GM12878 (cell line): ENCODE measurements around the gene RIPOR3. TPM values are rescaled to one million over a fixed set of nuclear protein-coding genes. Genes with fewer than 3 reads are reported as not detected.

ENCODE experiments used
- ATAC-seq: fragments of 200-7000 bp; cut with Tn5 transposase; 3 replicates; pipeline ENCODE4 v1.9.1; 2020; ENCODE audit warnings: mild to moderate bottlenecking, moderate library complexity
- BruUV-seq: library from RNA; stranded (reverse); fragments of 400-500 nt; replicated peaks from 2 replicates; lab custom pipeline; 2021; lab: Mats Ljungman, UMichigan
- CTCF ChIA-PET: fragments of 300-600 bp; sonication (Branson Sonifier 250); formaldehyde crosslinking; extraction: SDS; loops from one replicate; lab custom pipeline; 2021; ENCODE audit warnings: inconsistent platforms; lab: Yijun Ruan, JAX
- POLR2A ChIA-PET: fragments of 350-600 bp; formaldehyde crosslinking; extraction: SDS; loops from one replicate; lab custom pipeline; 2021; ENCODE audit warnings: inconsistent platforms; lab: Charles Lee
- RAD21 ChIA-PET: fragments of 300-600 bp; sonication (Branson Sonifier 250); formaldehyde crosslinking; loops from one replicate; lab custom pipeline; 2023; ENCODE audit warnings: antibody characterized with exemption; ENCODE audit not compliant: unreplicated experiment; lab: Charles Lee
- SMC1A ChIA-PET: fragments of 300-600 bp; sonication (Branson Sonifier 250); formaldehyde crosslinking; loops from one replicate; lab custom pipeline; 2023; ENCODE audit not compliant: unreplicated experiment, uncharacterized antibody; lab: Charles Lee
- DNase-seq: peaks from one replicate; pipeline ENCODE4 v3.0.0-alpha.2; 2011; ENCODE audit warnings: low read depth, low spot score
- FAIRE-seq: peaks from 3 replicates; lab custom pipeline; 2011; peaks lifted over from hg19 to GRCh38; lab: Jason Lieb, UNC
- H2AFZ ChIP-seq: 2 replicates; pipeline ENCODE4 v1.6.0; 2011; ENCODE audit warnings: low read depth, low read length, control low read depth; ENCODE audit not compliant: control insufficient read depth
- H3K27ac ChIP-seq: 2 replicates; pipeline ENCODE4 v1.5.1; 2011; ENCODE audit warnings: control low read depth; ENCODE audit not compliant: control insufficient read depth, insufficient read depth
- H3K27me3 ChIP-seq, 2 experiments: replicated peaks in 1 of 2; 2 replicates each; pipeline versions ENCODE4 v1.6.0 to v1.6.1; 2011; ENCODE audit warnings: low read length in 1 of 2; ENCODE audit not compliant: control insufficient read depth in 2 of 2, insufficient read depth in 2 of 2
- H3K36me3 ChIP-seq, 2 experiments: 2 replicates each; pipeline ENCODE4 v1.5.1; 2011; ENCODE audit warnings: low read length in 1 of 2; ENCODE audit not compliant: control insufficient read depth in 2 of 2, insufficient read depth in 2 of 2
- H3K4me1 ChIP-seq: 2 replicates; pipeline ENCODE4 v1.6.1; 2011; ENCODE audit warnings: mild to moderate bottlenecking, low read length, moderate library complexity, mixed read lengths; ENCODE audit not compliant: control insufficient read depth, insufficient read depth
- H3K4me2 ChIP-seq: 2 replicates; pipeline ENCODE4 v1.6.0; 2011; ENCODE audit warnings: control low read depth; ENCODE audit not compliant: control insufficient read depth, insufficient read depth
- H3K4me3 ChIP-seq: fragments of 200-600 bp; sonication (generic); 2 replicates; pipeline ENCODE4 v1.5.1; 2016
- H3K79me2 ChIP-seq: 2 replicates; pipeline ENCODE4 v1.6.0; 2011; ENCODE audit warnings: low read length; ENCODE audit not compliant: control insufficient read depth, insufficient read depth
- H3K9ac ChIP-seq: 2 replicates; pipeline ENCODE4 v1.8.0; 2011; ENCODE audit warnings: low read length, control low read depth, mixed read lengths; ENCODE audit not compliant: control insufficient read depth, insufficient read depth
- H3K9me3 ChIP-seq: replicated peaks from 3 replicates; pipeline ENCODE4 v1.5.1; 2011; ENCODE audit warnings: mild to moderate bottlenecking, low read length; ENCODE audit not compliant: control insufficient read depth, insufficient read depth
- H4K20me1 ChIP-seq: 2 replicates; pipeline ENCODE4 v1.6.0; 2011; ENCODE audit not compliant: control insufficient read depth, insufficient read depth
- BRCA1 ChIP-seq: IDR thresholded peaks from 2 replicates; pipeline ENCODE4 v1.6.1; 2011; ENCODE audit warnings: low read depth, low read length, improper control_type of control experiment
- CEBPB ChIP-seq, 2 experiments: fragments of 150-350 bp in 1 of 2; IDR thresholded peaks; 2 replicates each; pipeline ENCODE4 v1.6.1; 2012 to 2014; ENCODE audit warnings: low read depth in 2 of 2, low read length in 2 of 2, borderline replicate concordance in 1 of 2, inconsistent platforms in 1 of 2
- KAT2A ChIP-seq: conservative IDR thresholded peaks from 2 replicates; pipeline ENCODE4 v1.6.1; 2011; ENCODE audit warnings: low read depth, low read length; ENCODE audit not compliant: control insufficient read depth
- KDM1A ChIP-seq: fragments of 200-600 bp; sonication (generic); IDR thresholded peaks from 2 replicates; pipeline ENCODE4 v1.6.1; 2016; ENCODE audit warnings: borderline replicate concordance
- MXI1 ChIP-seq: fragments of 150-350 bp; IDR thresholded peaks from 2 replicates; pipeline ENCODE4 v1.6.1; 2011; ENCODE audit warnings: low read depth, mild to moderate bottlenecking, inconsistent platforms, low read length, improper control_type of control experiment
- NFIC ChIP-seq: IDR thresholded peaks from 2 replicates; pipeline ENCODE4 v1.6.1; 2012; ENCODE audit warnings: low read depth, mild to moderate bottlenecking, inconsistent platforms, low read length, moderate library complexity
- RB1 ChIP-seq: fragments of 450-650 bp; formaldehyde crosslinking; IDR thresholded peaks from 2 replicates; pipeline ENCODE4 v1.6.1; 2017; ENCODE audit warnings: mild to moderate bottlenecking, borderline replicate concordance
- SREBF2 ChIP-seq: IDR thresholded peaks from 2 replicates; pipeline ENCODE4 v1.6.1; 2012; ENCODE audit warnings: mild to moderate bottlenecking, low read length
- STAT3 ChIP-seq: IDR thresholded peaks from 2 replicates; pipeline ENCODE4 v1.6.1; 2011; ENCODE audit warnings: low read depth, low read length, improper control_type of control experiment
- YY1 ChIP-seq: IDR thresholded peaks from 2 replicates; pipeline ENCODE4 v1.6.1; 2011; ENCODE audit warnings: low read depth, mild to moderate bottlenecking, low read length
- ZNF24 ChIP-seq: fragments of 450-650 bp; IDR thresholded peaks from 2 replicates; pipeline ENCODE4 v1.6.1; 2017; ENCODE audit warnings: antibody characterized with exemption, mild to moderate bottlenecking
- WGBS: methylation state at CpG from one replicate; pipeline ENCODE4 v1.1.6; 2016; ENCODE audit warnings: low lambda C conversion rate; ENCODE audit not compliant: insufficient replicate concordance, insufficient coverage; ENCODE audit errors: missing lambda C conversion rate; 5-methylcytosine and 5-hydroxymethylcytosine counted together
- in situ Hi-C: fragments of 300-500 bp; cut with MboI; formaldehyde crosslinking; loops from 9 replicates; pipeline ENCODE4 v1.14.3; 2018; ENCODE audit warnings: mixed read lengths
- intact Hi-C: fragments of 100-400 bp; cut with micrococcal nuclease; formaldehyde crosslinking; loops from one replicate; pipeline ENCODE4 v1.14.2; 2022; ENCODE audit not compliant: unreplicated experiment
- polyA plus RNA-seq, 11 experiments: library from polyadenylated mRNA; depleted of rRNA in 4 of 11; unstranded in 6 of 11; stranded (reverse) in 5 of 11; fragments of >200 nt; fragmentation: Nextera tagmentation in 4 of 11; fragmentation: Illumina TruSeq in 1 of 11; extraction: Ambion mirVana in 4 of 11; extraction: Trizol in 1 of 11; gene quantifications; 1 replicate in 1 of 11; 2 replicates in 10 of 11; pipeline versions ENCODE4 v1.2.1 to v1.2.3, GENCODE V29; 2011 to 2016; ENCODE audit warnings: inconsistent platforms in 2 of 11, missing spikeins in 2 of 11, low read depth in 1 of 11
- total RNA-seq, 4 experiments: library from RNA; depleted of rRNA in 3 of 4; stranded (reverse); fragments of >200 nt in 3 of 4; fragmentation: Illumina TruSeq in 1 of 4; extraction: Trizol in 1 of 4; gene quantifications; 2 replicates each; pipeline versions ENCODE4 v1.2.1 to v1.2.3, GENCODE V29; 2013 to 2021
- TF ChIP-seq, protein P1 (sequence below): IDR thresholded peaks from 2 replicates; pipeline ENCODE4 v1.6.1; 2011; ENCODE audit warnings: low read depth, low read length, improper control_type of control experiment, borderline replicate concordance

The RIPOR3 gene
- total and polyA plus RNA-seq, 10 of the 15 experiments (the other 5 are each of a cell fraction or from before 2014, with no cell fraction given): 0.04 to 0.55 (median 0.12) TPM; not detected in 6

- H3K27ac ChIP-seq: no peak overlapping the region
- H3K27me3 ChIP-seq: no peaks in the 10 kb centered on the region
- BruUV-seq: no TSS peak
- H3K9me3 ChIP-seq: peaks cover 3% of the 10 kb centered on the region; the same call in 2 of the 3 replicates
- DNase-seq (no peak), ATAC-seq (no peak), FAIRE-seq (no peak)
- WGBS: 68% methylated on average over 5 of the region's 5 CpGs
- no peak overlapping the region for H3K9ac ChIP-seq
- peaks cover 4 to 5% of the 10 kb centered on the region in 2 experiments; a peak in 3 of 4 replicates for H3K36me3 ChIP-seq
- POLR2A ChIA-PET: interaction anchor here (0.6 to 3.2 kb wide), 4 partner anchors 14 to 57 kb away, joined by 3 to 21 read pairs (median 6); partner anchors contain the start of gene PTPN1
- intact Hi-C loops: no loop called here
- H2AFZ ChIP-seq: no peak overlapping the region
- in situ Hi-C loops: no loop called here
- TF ChIP-seq MXI1 (no peak), ZNF24 (no peak), NFIC (no peak), RB1 (no peak), STAT3 (no peak), SREBF2 (no peak), YY1 (no peak), KDM1A (no peak), CEBPB (IDR thresholded peaks at IDR 0.05; ENCODE audit: borderline replicate concordance in 1 of 2, low read depth in 2 of 2, low read length in 2 of 2) (no peak), BRCA1 (no peak), KAT2A (no peak)
- TF ChIP-seq, protein P1, sequence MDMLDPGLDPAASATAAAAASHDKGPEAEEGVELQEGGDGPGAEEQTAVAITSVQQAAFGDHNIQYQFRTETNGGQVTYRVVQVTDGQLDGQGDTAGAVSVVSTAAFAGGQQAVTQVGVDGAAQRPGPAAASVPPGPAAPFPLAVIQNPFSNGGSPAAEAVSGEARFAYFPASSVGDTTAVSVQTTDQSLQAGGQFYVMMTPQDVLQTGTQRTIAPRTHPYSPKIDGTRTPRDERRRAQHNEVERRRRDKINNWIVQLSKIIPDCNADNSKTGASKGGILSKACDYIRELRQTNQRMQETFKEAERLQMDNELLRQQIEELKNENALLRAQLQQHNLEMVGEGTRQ: no peak
- no peak overlapping the region for H3K4me3 ChIP-seq
- CTCF ChIA-PET: interaction anchor here (0.9 to 3.0 kb wide), 12 partner anchors 8 to 65 kb away, joined by 3 to 12 read pairs (median 5); no protein-coding TSS in a partner anchor
- SMC1A ChIA-PET: interaction anchor here (1.2 to 95.1 kb wide), 3 partner anchors 3 to 56 kb away, joined by 3 to 2799 read pairs (median 2799); partner anchors contain the start of gene PTPN1
- no peaks in the 10 kb centered on the region; the same call in 1 of the 2 replicates for H4K20me1 ChIP-seq
- H3K79me2 ChIP-seq: peaks cover 88% of the 10 kb centered on the region
- RAD21 ChIA-PET: interaction anchor here (1.2 to 12.3 kb wide), 4 partner anchors 22 to 68 kb away, joined by 3 to 167 read pairs (median 5); partner anchors contain the start of gene PTPN1
- peak overlapping the region; percentile 93; the same call in 1 of the 2 replicates for H3K4me2 ChIP-seq
- H3K4me1 ChIP-seq: peaks cover 53% of the 10 kb centered on the region
Measured at GRCh38 chr20:50548396-50548795, 142.9 kb downstream of the RIPOR3 start.
